Sigmoid colon (tissue), 7 donors: Measurements from ENCODE around the gene BOD1L1. TPM values are rescaled to one million over a fixed set of nuclear protein-coding genes. Genes with fewer than 3 reads are reported as not detected.
"Not testable (repeated sequence)": the region's sequence is repeated elsewhere in the genome, so short reads cannot be mapped to it uniquely, and the experiment has no call there.

ENCODE experiments used
- DNase-seq: peaks from one replicate; pipeline ENCODE4 v3.0.0-alpha.2; 2019
- H3K27ac ChIP-seq, 4 donors: fragments of 200-600 bp; sonication (generic); one replicate each; pipeline ENCODE4 v1.5.1; 2016 to 2019; ENCODE audit warnings: mild to moderate bottlenecking in 1 of 4
- H3K27me3 ChIP-seq, 3 donors: fragments of 200-600 bp; sonication (generic); one replicate each; pipeline ENCODE4 v1.5.1; 2019; ENCODE audit warnings: mild to moderate bottlenecking in 1 of 3
- H3K36me3 ChIP-seq, 4 donors: fragments of 200-600 bp; sonication (generic); one replicate each; pipeline ENCODE4 v1.5.1; 2016 to 2019
- H3K4me1 ChIP-seq, 4 donors: fragments of 200-600 bp; sonication (generic); one replicate each; pipeline ENCODE4 v1.5.1; 2017 to 2019
- H3K4me3 ChIP-seq, 4 donors: fragments of 200-600 bp; sonication (generic); one replicate each; pipeline ENCODE4 v1.5.1; 2017 to 2019; ENCODE audit warnings: mild to moderate bottlenecking in 2 of 4, moderate library complexity in 1 of 4
- H3K9me3 ChIP-seq, 4 donors: fragments of 200-600 bp in 3 of 4; sonication (generic) in 3 of 4; one replicate each; pipeline versions ENCODE4 v1.5.1 to v1.6.1; 2013 to 2019
- EP300 ChIP-seq, 4 donors: sonication (generic); formaldehyde crosslinking; IDR thresholded peaks; one replicate each; pipeline ENCODE4 v1.6.1; 2017; ENCODE audit warnings: antibody characterized with exemption in 4 of 4
- POLR2A ChIP-seq, 2 donors: fragments of 450-650 bp; IDR thresholded peaks; one replicate each; pipeline ENCODE4 v1.6.1; 2016; ENCODE audit warnings: antibody characterized with exemption in 2 of 2, mild to moderate bottlenecking in 2 of 2, moderate library complexity in 2 of 2
- POLR2AphosphoS5 ChIP-seq, 4 donors: sonication (generic); formaldehyde crosslinking; IDR thresholded peaks; one replicate each; pipeline ENCODE4 v1.6.1; 2017; ENCODE audit warnings: antibody characterized with exemption in 4 of 4
- WGBS, 2 donors: extraction: QIAGEN DNeasy Blood & Tissue Kit; methylation state at CpG; one replicate each; pipeline ENCODE4 v1.1.7; 2013; 5-methylcytosine and 5-hydroxymethylcytosine counted together
- intact Hi-C: fragments of 100-400 bp; cut with DNase I; formaldehyde crosslinking; loops from one replicate; pipeline ENCODE4 v1.15.1; 2023
- polyA plus RNA-seq, 3 donors: library from polyadenylated mRNA; stranded (reverse); fragments of 200-250 nt; gene quantifications; one replicate each; pipeline ENCODE4 v1.2.3, GENCODE V29; 2013
- total RNA-seq, 4 donors: library from RNA; depleted of rRNA; stranded (reverse); fragments of >200 nt; gene quantifications; one replicate each; pipeline ENCODE4 v1.1.0, GENCODE V29; 2016
- TF ChIP-seq, protein P1 (sequence below), 4 experiments: fragments of 450-650 bp in 3 of 4; fragments of 200-600 bp in 1 of 4; IDR thresholded peaks; one replicate each; pipeline ENCODE4 v1.5.1; 2016 to 2019; ENCODE audit warnings: antibody characterized with exemption in 4 of 4, mild to moderate bottlenecking in 3 of 4, moderate library complexity in 2 of 4
- donor health status: healthy with polysubstance abuse.
- donor health status: Bipolar disorder and iron deficiency.
- donor health status: healthy.

Gene BOD1L1
- total and polyA plus RNA-seq, 7 donors: 8.3 to 46.0 (median 34.3) TPM

DNA sequence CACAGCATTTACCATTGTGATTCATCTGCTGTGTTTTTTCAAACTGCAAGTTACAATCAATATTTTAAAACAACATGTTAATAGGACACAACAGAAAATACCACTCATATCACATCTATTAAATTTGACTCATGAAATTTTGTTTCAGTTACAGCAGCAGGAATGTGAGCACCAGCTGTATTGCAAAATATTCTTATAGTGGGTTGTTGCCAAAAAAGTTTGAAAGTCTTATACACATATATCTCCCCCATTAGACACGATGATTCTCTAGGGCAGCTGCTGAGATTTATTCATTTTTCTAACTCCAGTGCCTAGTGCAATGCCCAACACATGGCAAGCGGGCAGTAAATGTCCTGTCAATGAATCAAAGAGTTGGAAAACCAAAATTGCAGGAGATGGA lies 56.6 kb downstream of the BOD1L1 start:
- intact Hi-C loops: no loop called here
- TF ChIP-seq POLR2A (IDR thresholded peaks at IDR 0.05): no peak
- TF ChIP-seq, protein P1, sequence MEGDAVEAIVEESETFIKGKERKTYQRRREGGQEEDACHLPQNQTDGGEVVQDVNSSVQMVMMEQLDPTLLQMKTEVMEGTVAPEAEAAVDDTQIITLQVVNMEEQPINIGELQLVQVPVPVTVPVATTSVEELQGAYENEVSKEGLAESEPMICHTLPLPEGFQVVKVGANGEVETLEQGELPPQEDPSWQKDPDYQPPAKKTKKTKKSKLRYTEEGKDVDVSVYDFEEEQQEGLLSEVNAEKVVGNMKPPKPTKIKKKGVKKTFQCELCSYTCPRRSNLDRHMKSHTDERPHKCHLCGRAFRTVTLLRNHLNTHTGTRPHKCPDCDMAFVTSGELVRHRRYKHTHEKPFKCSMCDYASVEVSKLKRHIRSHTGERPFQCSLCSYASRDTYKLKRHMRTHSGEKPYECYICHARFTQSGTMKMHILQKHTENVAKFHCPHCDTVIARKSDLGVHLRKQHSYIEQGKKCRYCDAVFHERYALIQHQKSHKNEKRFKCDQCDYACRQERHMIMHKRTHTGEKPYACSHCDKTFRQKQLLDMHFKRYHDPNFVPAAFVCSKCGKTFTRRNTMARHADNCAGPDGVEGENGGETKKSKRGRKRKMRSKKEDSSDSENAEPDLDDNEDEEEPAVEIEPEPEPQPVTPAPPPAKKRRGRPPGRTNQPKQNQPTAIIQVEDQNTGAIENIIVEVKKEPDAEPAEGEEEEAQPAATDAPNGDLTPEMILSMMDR (IDR thresholded peaks at IDR 0.05): no peak
- TF ChIP-seq EP300 (IDR thresholded peaks at IDR 0.05): no peak
- TF ChIP-seq POLR2AphosphoS5 (IDR thresholded peaks at IDR 0.05): no peak
- Histone ChIP-seq H3K36me3 (peaks cover 4 to 76% (median 40%) of the 10 kb centered on the region in 4 donors), H3K27ac (no peak overlapping the region), H3K4me1 (no peaks in the 10 kb centered on the region), H3K9me3 (no peaks in the 10 kb centered on the region), H3K4me3 (no peak overlapping the region), H3K27me3 (no peaks in the 10 kb centered on the region)
- 90 to 96% methylated on average over 2 of the region's 2 CpGs for WGBS, 2 donors
- no peak for DNase-seq

DNA sequence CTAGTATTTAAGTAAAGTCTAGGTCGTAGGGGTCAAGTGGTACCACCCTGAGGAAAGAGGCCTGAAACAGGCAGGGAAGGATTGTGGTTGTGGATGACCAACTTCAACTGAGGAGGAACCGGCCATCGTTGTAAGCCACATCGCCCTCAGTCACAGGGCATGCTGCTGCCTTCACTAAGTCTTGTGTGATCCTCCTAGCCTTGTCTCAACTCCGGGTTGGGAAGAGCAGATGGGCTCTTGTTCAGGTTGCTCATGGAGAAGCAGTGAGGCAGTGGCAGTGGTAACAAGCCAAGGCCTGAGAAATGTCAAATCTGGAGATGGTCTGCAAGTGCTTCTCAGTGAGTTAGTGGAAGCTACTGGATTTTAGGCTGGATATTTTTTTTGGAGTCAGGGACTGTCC lies 60.4 kb downstream of the BOD1L1 start:
- no peak for DNase-seq
- Histone ChIP-seq H3K4me1 (no peaks in the 10 kb centered on the region), H3K4me3 (no peak overlapping the region), H3K9me3 (no peaks in the 10 kb centered on the region), H3K27ac (no peak overlapping the region), H3K36me3 (peaks cover 0 to 42% (median 15%) of the 10 kb centered on the region in 4 donors), H3K27me3 (no peaks in the 10 kb centered on the region)
- intact Hi-C loops: no loop called here
- no peak for TF ChIP-seq POLR2A (IDR thresholded peaks at IDR 0.05)
- no peak for TF ChIP-seq EP300 (IDR thresholded peaks at IDR 0.05)
- TF ChIP-seq, protein P1 (IDR thresholded peaks at IDR 0.05): no peak
- no peak for TF ChIP-seq POLR2AphosphoS5 (IDR thresholded peaks at IDR 0.05)
- WGBS, 2 donors: 97% methylated on average over 5 of the region's 5 CpGs

DNA sequence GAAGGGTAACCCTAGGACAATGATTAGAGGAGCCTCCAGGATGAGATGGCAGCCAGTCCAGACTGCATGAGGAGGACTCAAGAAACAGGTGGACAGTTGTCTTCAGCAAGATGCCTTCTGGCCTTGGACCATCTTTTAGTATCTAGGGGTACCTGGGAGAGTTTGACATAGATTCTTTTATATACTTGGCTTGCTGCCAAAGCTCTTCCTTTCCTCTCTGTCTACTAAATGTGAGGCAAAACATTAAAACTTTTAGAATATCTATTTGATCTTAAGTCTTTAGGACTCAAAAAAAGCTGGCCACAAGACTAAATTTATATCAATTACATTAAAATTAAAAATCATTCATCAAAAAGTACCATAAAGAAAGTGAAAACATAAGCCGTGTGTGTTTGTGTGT lies 64.6 kb downstream of the BOD1L1 start:
- Histone ChIP-seq H3K4me3 (no peak overlapping the region), H3K27ac (no peak overlapping the region), H3K36me3 (peaks cover 0 to 2% (median 0%) of the 10 kb centered on the region in 4 donors), H3K27me3 (no peaks in the 10 kb centered on the region), H3K9me3 (no peaks in the 10 kb centered on the region), H3K4me1 (no peaks in the 10 kb centered on the region)
- WGBS, 2 donors: 91 to 94% methylated on average over 1 of the region's 1 CpG
- DNase-seq: no peak
- intact Hi-C loops: no loop called here
- TF ChIP-seq EP300 (IDR thresholded peaks at IDR 0.05) (no peak), POLR2A (IDR thresholded peaks at IDR 0.05) (no peak), POLR2AphosphoS5 (IDR thresholded peaks at IDR 0.05) (no peak)
- TF ChIP-seq, protein P1 (IDR thresholded peaks at IDR 0.05): no peak

DNA sequence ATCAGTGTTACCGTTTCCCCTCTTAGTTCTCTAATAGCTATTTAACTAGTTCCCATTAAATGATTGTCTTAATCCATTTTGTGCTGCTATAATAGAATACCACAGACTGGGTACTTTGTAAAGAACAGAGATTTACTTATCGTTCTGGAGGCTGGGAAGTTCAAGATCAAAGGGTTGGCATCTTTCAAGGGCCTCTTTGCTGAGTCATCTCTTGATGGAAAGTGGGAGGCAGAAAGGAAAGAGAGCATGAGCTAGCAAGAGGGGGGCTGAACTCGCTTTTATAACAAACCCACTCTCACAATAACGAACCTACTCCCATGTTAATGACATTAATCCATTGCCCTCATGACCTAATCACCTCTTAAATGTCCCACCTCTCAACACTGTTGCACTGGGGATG lies 65.9 kb downstream of the BOD1L1 start:
- WGBS, 2 donors: 70 to 73% methylated on average over 4 of the region's 4 CpGs
- DNase-seq: no peak
- H3K36me3 ChIP-seq: no peaks in the 10 kb centered on the region
- H3K9me3 ChIP-seq: no peaks in the 10 kb centered on the region
- no peak overlapping the region for H3K4me3 ChIP-seq
- H3K4me1 ChIP-seq: no peaks in the 10 kb centered on the region
- intact Hi-C loops: no loop called here
- no peaks in the 10 kb centered on the region for H3K27me3 ChIP-seq
- H3K27ac ChIP-seq: no peak overlapping the region
- TF ChIP-seq, protein P1 (IDR thresholded peaks at IDR 0.05): no peak
- TF ChIP-seq EP300 (IDR thresholded peaks at IDR 0.05): no peak
- no peak for TF ChIP-seq POLR2A (IDR thresholded peaks at IDR 0.05)
- no peak for TF ChIP-seq POLR2AphosphoS5 (IDR thresholded peaks at IDR 0.05)

DNA sequence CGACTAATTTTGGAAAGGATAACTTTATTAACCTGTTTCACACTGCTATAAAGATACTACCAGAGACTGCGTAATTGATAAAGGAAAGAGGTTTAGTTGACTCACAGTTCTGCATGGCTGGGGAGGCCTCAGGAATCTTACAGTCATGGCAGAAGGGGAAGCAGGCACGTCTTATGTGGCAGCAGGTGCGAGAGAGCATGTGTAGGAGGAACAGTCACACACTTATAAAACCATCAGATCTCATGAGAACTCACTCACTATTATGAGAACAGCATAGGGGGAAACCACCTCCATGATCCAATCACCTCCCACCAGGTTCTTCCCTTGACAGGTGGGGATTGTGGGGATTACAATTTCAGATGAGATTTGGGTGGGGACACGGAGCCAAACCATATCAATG lies 67.4 kb downstream of the BOD1L1 start:
- H3K27me3 ChIP-seq, H3K36me3 ChIP-seq, intact Hi-C loops, H3K9me3 ChIP-seq, DNase-seq, H3K27ac ChIP-seq, H3K4me3 ChIP-seq, H3K4me1 ChIP-seq: not testable (repeated sequence)
- 60 to 63% methylated on average over 5 of the region's 5 CpGs for WGBS, 2 donors
